Measurements from ENCODE around the gene SMCO4.
"Not testable (repeated sequence)": the region's sequence is repeated elsewhere in the genome, so short reads cannot be mapped to it uniquely, and the experiment has no call there.

Gene SMCO4, protein sequence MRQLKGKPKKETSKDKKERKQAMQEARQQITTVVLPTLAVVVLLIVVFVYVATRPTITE

DNA sequence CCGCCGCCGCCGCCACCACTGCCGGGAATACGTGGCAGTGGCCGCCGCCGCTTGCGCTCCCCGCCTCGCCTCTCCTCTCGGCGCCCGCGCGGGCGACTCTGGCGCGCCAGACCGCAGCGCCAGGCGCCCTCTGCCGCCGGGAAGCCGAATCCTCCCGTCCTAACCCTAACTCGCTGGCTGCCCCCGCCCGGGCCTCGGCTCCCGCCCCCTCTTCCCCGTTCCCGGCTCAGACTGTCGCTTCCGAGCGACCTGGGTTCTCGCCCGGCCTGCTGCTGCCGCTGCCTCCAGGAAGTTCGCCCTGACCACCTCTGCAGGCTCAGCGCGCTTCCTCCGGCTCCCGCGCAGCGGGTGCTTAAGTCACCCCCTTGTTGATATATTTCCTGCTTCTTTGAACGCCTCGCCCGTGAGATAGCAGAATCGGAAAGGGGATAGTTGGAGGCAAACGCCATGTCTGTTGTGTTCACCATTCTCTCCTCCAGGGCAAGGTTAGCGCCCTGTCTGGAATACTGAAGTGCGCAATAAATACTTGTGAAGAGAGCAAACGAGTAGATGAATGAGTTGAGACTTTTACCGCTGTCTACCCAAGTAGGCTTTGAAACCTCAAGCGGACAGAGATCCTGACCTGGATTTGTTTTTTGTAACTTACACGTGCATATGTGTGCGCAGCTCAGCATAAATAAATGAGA lies at the start of gene SMCO4:
Gene SMCO4 (minus strand): TSS at position 100 of the 686 bp plus-strand sequence. CDS start 64,202 bp downstream, outside the sequence.
- no peak for TF ChIP-seq ZFX (IDR thresholded peaks at IDR 0.05; ENCODE audit: borderline replicate concordance)
- TF ChIP-seq, protein P1, sequence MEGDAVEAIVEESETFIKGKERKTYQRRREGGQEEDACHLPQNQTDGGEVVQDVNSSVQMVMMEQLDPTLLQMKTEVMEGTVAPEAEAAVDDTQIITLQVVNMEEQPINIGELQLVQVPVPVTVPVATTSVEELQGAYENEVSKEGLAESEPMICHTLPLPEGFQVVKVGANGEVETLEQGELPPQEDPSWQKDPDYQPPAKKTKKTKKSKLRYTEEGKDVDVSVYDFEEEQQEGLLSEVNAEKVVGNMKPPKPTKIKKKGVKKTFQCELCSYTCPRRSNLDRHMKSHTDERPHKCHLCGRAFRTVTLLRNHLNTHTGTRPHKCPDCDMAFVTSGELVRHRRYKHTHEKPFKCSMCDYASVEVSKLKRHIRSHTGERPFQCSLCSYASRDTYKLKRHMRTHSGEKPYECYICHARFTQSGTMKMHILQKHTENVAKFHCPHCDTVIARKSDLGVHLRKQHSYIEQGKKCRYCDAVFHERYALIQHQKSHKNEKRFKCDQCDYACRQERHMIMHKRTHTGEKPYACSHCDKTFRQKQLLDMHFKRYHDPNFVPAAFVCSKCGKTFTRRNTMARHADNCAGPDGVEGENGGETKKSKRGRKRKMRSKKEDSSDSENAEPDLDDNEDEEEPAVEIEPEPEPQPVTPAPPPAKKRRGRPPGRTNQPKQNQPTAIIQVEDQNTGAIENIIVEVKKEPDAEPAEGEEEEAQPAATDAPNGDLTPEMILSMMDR (IDR thresholded peaks at IDR 0.05), result peak; percentile 88
- peak within 1 kb of the TSS; percentile 85 for H3K27ac ChIP-seq

DNA sequence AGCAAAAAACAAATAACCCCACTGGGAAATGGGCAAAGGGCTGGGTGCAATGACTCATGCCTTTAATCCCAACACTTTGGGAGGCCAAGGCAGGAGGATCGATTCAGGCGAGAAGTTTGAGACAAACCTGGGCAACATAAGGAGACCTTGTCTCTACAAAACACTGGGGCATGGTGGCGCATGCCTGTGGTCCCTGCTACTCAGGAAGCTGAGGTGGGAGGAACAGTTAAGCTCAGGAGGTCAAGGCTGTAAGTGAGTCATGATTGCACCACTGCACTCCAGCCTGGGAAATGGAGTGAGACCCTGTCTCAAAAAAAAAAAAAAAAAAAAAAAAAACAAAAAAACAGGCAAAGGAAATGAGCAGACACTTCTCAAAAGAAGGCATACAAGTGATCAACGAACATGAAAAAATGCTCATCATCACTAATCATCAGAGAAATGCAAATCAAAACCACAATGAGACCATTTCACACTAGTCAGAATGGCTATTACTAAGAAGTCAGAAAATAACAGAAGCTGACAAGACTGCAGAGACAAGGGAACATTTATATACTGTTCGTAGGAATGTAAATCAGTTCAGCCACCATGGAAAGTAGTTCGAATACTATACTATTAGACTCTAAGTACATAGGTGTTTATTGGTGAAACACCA lies 48.2 kb upstream of the SMCO4 start:
- TF ChIP-seq, protein P1 (IDR thresholded peaks at IDR 0.05), result no peak
- no peak for TF ChIP-seq ZFX (IDR thresholded peaks at IDR 0.05; ENCODE audit: borderline replicate concordance)
- H3K27ac ChIP-seq, result no peak overlapping the region

DNA sequence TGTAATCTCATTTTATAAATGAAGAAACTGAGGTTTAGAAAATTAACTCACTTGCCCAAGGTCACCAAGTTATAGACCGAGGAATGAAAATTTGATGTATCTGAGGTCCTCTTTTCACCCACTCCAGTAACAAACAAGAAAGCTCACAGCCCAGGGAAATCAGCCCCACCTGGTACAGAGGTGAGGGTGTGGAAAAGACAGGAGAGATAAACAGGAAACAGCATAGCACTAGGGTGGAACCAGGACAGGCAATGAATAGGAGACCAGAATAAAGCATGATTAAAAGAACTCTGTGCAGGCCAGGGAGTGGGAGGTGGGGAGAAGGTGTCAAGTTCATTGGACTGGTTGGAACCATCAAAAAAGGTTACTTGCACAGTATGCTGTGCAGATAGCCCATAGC lies 46.2 kb upstream of the SMCO4 start:
- H3K27ac ChIP-seq, result no peak overlapping the region
- TF ChIP-seq ZFX (IDR thresholded peaks at IDR 0.05; ENCODE audit: borderline replicate concordance), result no peak
- TF ChIP-seq, protein P1 (IDR thresholded peaks at IDR 0.05), result no peak

DNA sequence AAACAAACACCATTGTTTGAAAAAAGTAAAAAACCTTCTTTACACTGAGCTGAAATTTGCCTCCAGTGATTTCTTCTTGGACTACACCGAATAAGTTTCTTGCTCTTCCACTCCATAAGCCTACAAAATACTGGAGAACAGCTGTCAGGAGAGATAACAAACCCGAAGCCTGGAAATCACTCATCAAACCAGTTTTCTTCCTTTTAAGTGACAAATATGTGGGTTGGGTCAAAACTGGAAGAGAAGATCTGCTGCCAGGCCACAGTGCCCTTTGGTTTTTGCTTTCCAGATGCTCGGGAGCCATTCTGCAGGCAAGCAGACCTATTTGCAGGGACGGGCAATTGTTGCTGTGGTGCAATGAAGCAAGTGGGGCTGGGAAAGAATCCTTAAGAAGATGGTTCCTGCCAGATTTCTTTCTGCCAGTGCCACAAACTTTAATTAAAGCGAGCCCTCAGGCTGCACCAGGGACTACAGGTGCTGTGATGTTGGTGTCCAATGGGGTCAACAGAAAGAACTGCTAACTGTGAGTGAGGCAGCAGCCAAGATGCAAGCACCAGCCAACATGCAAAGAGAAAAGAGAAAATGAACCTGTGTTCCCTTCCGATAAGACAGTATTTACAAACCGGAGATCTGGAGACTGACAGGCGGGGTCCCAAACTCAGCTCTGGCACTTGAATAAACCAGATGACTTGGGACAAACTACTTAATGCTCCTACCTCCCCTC lies 44.8 kb upstream of the SMCO4 start:
- H3K27ac ChIP-seq, result no peak overlapping the region
- TF ChIP-seq, protein P1 (IDR thresholded peaks at IDR 0.05), result no peak
- TF ChIP-seq ZFX (IDR thresholded peaks at IDR 0.05; ENCODE audit: borderline replicate concordance), result no peak

DNA sequence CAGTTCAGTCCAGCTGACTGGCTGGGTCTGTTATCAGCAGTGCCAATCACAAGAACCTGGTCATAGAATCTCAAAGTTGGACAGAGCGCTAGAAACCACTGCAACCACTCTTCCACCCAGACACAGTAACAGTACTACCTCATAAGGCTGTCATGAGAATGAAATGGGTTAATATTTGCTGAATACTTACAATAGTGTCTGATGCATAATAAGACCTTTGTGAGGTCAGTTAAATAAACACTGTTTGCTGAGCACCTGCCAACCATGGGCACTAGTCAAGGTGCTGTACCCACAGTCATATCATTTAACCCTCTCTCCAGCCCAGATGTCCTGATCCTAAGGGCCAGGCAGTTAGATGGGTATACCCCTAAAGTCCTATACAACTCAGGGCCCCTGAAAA lies 44.2 kb upstream of the SMCO4 start:
- not testable (repeated sequence) for H3K27ac ChIP-seq

DNA sequence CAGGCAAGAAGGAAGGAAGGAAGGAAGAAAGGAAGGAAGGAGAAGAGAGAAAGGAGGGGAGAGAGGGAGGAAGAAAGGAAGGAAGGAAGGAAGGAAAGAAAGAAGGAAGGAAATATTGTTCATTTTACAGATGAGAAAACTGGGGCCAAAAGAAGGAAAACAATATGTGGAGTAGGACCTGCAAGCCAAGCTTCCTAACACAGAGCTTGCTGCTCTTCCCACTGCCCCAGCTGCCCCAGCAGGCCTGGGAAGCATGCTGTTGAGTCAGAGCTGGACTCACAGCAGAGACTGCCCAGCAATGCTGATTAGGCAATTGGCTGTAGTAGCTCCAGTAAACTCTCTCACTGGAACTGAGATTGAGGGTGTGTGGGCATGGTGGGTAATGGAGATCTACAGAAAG lies 42.6 kb upstream of the SMCO4 start:
- no peak for TF ChIP-seq ZFX (IDR thresholded peaks at IDR 0.05; ENCODE audit: borderline replicate concordance)
- TF ChIP-seq, protein P1 (IDR thresholded peaks at IDR 0.05), result no peak

DNA sequence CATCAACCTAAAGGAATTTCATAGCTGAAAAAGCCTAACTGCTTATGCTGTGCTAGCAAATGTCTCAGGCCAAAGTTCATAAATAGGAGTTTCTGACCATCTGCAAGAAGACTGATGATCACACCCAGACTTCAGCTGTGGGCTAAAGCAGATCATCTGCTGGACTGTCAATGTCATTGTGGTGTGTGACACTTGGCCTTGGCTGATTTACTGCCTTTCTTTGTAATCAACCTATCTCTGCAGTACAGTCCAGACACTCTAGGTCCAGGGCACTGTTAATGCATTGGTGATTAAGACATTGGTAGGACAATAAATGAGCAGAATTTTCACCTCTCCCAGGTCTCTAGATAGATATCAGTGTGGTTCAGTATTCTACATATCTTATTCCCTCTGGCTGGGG lies 40.3 kb upstream of the SMCO4 start:
- TF ChIP-seq ZFX (IDR thresholded peaks at IDR 0.05; ENCODE audit: borderline replicate concordance), result no peak
- TF ChIP-seq, protein P1 (IDR thresholded peaks at IDR 0.05), result no peak
- no peak overlapping the region for H3K27ac ChIP-seq

More for the DNA sequence above, 42.6 kb upstream of the SMCO4 start:
- no peak overlapping the region for H3K27ac ChIP-seq

All from 22Rv1 (cell line).